ENCODE measurements around the gene MYO9A.

GRCh38 chr15:71885390-71885789 lies 232.6 kb downstream of the MYO9A start:
- TF ChIP-seq CTCF (IDR thresholded peaks at IDR 0.05) (no peak), POLR2A (IDR thresholded peaks at IDR 0.05) (no peak)

Data from thyroid gland (tissue), 4 donors.